ENCODE results near the gene FLOT2.
"Not testable (repeated sequence)": the region's sequence is repeated elsewhere in the genome, so short reads cannot be mapped to it uniquely, and the experiment has no call there.

The FLOT2 gene

GRCh38 chr17:28843816-28844148, 53.8 kb downstream of the FLOT2 start:
- no peak for DNase-seq (ENCODE audit: low read depth in 3 of 3)

DNA sequence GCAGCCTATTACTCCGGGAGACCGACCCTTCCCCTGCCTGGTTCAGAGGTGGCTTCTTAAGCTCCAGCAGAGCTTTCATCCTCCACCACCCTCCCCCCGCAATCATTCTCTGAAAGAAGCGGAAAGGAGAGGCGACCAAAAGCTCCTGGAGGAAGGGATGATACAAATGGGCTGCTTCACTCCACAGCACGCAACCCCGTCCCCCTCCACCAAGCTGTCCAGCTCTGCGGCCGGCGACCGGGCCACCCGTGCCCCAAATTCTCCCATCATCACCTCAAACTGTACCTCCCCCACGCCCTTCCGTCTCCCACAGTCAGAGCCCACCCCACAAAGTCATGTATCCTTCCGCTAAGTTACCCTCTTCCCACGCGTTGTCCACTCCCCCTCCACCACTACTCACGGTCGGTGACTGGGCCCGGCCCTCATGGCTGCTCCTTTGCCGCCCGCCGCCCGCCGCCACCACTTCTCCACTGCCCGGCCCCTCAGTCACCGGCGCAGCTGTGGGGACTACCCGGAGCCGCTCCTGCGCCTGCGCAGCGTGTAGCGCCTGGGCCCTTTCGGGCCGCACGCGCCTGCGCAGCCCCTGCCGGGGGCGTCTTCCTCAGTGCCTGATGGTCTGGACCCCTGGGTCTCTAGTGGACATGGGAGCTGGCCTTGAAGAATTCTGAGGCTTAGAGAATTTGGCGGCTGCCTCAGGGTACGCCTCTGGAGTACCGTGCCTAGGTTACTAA, 55.1 kb downstream of the FLOT2 start, which contains the start of gene FAM222B:
Gene FAM222B, minus strand, starts transcription at position 509 of the 731 bp plus-strand sequence. CDS start 76,123 bp downstream, outside the sequence.
- DNase-seq (ENCODE audit: low read depth in 3 of 3): peak; percentile 71 to 85 (median 74)

- DNase-seq (ENCODE audit: low read depth in 3 of 3): no peak
These were observed 55.6 kb downstream of the FLOT2 start for GRCh38 chr17:28841901-28842281.

DNA sequence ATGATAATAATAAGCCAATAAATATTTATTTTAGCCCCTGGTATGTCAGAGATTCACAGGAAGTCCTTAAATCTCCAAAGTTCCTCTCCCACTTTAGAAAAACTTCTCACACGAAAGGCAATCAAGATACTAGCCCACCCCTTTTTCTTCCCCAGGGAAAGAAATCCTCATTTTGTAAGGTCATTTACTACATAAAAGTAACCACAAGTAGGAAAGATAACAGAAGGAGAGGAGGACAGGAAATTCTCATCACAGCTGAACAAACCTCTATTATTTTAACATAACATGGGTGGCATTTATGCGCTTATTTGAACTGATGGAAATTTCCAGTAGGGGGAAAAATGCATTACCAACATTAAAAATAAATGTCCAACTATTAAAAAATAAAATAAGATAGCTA, 58.3 kb downstream of the FLOT2 start:
- no peak for DNase-seq (ENCODE audit: low read depth in 3 of 3)

- DNase-seq (ENCODE audit: low read depth in 3 of 3): not testable (repeated sequence)
These were observed 61.0 kb downstream of the FLOT2 start for GRCh38 chr17:28836541-28836940.

DNA sequence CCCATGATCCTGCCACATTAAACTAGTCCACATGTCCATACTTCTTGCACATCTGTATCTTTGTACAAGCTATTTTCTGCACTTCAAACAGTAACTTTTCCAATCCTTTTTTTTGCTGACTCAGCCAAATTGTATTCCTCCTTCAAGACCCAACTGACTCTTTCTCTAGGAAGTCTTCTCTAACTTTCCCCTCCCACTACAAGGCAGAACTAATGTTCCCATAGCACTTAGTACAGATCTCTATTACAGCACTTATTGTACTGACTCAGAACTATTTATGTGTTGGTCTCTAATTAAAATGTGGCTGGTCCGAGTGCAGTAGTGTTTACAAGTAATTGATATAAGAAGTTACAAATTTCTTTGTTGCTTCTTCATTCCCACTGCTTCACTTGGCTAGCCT, 63.1 kb downstream of the FLOT2 start:
- no peak for DNase-seq (ENCODE audit: low read depth in 3 of 3)
